Thyroid gland (tissue), 4 donors: Measurements from ENCODE around the gene SCUBE2.

Source experiments
- POLR2A ChIP-seq, 2 donors: fragments of 450-650 bp; IDR thresholded peaks; one replicate each; pipeline ENCODE4 v1.6.1; 2017; ENCODE audit warnings: antibody characterized with exemption in 2 of 2, mild to moderate bottlenecking in 2 of 2, moderate library complexity in 1 of 2
- TF ChIP-seq, protein P1 (sequence below), 6 experiments: fragments of 200-600 bp in 3 of 6; fragments of 450-650 bp in 3 of 6; sonication (generic) in 3 of 6; IDR thresholded peaks; one replicate each; pipeline ENCODE4 v1.5.1; 2016 to 2019; ENCODE audit warnings: antibody characterized with exemption in 6 of 6, mild to moderate bottlenecking in 2 of 6, inconsistent platforms in 1 of 6, moderate library complexity in 1 of 6

DNA sequence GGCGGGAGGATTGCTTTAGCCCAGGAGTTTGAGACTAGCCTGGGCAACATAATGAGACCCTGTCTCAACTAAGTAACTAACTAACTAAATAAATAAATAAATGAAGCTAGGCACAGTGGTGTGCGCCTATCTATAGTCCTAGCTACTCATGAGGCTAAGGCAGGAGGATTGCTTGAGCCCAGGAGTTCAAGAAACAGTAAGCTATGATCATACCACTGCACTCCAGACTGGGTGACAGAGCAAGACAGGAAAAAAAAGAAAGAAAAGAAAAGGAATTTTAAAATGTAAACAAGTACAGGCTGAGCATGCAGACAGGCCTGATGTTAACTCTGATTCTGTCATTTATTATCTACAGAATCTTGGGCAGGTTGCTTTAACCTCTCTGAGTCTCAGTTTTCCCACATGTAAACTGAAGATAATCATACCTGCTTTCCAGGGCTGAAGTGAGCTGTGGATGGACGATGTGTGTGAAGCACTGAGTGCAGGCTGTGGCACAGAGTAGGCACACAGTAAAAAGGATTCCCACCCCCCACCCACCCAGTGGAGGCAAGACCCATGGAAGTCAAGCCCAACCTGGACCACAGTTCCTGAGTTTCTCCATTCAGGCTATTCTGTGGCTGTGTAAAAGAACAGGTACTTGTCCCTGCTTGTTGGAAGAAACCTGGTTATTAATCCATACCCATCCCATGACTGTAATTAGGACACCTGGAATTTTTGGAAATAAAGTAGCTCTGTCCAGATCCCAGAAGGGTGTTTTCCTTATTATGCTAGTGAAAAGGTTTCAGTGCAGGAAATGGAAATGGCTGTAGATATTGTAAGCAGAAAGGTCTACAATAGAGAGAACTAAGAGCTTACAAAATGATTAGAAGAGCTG lies 18.7 kb upstream of the SCUBE2 start:
- TF ChIP-seq, protein P1, sequence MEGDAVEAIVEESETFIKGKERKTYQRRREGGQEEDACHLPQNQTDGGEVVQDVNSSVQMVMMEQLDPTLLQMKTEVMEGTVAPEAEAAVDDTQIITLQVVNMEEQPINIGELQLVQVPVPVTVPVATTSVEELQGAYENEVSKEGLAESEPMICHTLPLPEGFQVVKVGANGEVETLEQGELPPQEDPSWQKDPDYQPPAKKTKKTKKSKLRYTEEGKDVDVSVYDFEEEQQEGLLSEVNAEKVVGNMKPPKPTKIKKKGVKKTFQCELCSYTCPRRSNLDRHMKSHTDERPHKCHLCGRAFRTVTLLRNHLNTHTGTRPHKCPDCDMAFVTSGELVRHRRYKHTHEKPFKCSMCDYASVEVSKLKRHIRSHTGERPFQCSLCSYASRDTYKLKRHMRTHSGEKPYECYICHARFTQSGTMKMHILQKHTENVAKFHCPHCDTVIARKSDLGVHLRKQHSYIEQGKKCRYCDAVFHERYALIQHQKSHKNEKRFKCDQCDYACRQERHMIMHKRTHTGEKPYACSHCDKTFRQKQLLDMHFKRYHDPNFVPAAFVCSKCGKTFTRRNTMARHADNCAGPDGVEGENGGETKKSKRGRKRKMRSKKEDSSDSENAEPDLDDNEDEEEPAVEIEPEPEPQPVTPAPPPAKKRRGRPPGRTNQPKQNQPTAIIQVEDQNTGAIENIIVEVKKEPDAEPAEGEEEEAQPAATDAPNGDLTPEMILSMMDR (IDR thresholded peaks at IDR 0.05): no peak
- TF ChIP-seq POLR2A (IDR thresholded peaks at IDR 0.05): no peak
